DND-41 (cell line): ENCODE results near the gene RELN.

Source experiments
- EZH2 ChIP-seq: IDR thresholded peaks from 3 replicates; pipeline ENCODE4 v1.6.1; 2012; ENCODE audit warnings: borderline replicate concordance, low read depth, mild to moderate bottlenecking, moderate library complexity, low read length, inconsistent platforms; ENCODE audit not compliant: severe bottlenecking
- TF ChIP-seq, protein P1 (sequence below): IDR thresholded peaks from 2 replicates; pipeline ENCODE4 v1.5.1; 2012; ENCODE audit warnings: borderline replicate concordance, low read length, moderate library complexity, mild to moderate bottlenecking; ENCODE audit not compliant: poor library complexity, severe bottlenecking; ENCODE audit errors: extremely low read depth

DNA sequence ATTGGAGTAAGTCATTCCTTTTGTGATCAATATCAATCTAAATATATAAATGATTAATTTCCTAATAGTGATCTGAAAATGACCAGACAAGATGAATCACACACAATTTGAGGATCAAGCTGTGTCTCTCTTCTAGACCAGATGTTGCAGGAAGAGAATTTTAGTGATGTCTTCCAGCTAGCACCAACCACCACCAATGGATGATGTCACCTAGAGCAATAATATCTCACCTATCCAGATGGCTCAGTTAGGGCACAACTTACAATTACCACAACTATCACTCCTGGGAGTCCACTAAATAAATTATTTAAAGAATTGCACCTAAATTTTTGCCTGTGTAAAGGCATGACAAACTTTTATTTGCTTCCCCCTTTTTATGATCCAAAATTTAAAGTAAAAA is 25.2 kb downstream of the RELN start:
- TF ChIP-seq, protein P1, sequence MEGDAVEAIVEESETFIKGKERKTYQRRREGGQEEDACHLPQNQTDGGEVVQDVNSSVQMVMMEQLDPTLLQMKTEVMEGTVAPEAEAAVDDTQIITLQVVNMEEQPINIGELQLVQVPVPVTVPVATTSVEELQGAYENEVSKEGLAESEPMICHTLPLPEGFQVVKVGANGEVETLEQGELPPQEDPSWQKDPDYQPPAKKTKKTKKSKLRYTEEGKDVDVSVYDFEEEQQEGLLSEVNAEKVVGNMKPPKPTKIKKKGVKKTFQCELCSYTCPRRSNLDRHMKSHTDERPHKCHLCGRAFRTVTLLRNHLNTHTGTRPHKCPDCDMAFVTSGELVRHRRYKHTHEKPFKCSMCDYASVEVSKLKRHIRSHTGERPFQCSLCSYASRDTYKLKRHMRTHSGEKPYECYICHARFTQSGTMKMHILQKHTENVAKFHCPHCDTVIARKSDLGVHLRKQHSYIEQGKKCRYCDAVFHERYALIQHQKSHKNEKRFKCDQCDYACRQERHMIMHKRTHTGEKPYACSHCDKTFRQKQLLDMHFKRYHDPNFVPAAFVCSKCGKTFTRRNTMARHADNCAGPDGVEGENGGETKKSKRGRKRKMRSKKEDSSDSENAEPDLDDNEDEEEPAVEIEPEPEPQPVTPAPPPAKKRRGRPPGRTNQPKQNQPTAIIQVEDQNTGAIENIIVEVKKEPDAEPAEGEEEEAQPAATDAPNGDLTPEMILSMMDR = no peak
- TF ChIP-seq EZH2 = no peak
